Mesenchymal stem cell (in vitro differentiated cells and primary cell): ENCODE data around the gene CFAP73.
A peak's percentile ranks its signal among the peaks of the same experiment; 100 is the strongest.

Source experiments
- DNase-seq: peaks from one replicate; pipeline ENCODE4 v3.0.0-alpha.2; 2013
- H2AFZ ChIP-seq: one replicate; pipeline ENCODE4 v1.6.1; 2013; ENCODE audit warnings: low read depth, mild to moderate bottlenecking, control low read depth, inconsistent platforms, low read length, moderate library complexity
- H2AK5ac ChIP-seq: 2 replicates; pipeline ENCODE4 v1.6.1; 2013; ENCODE audit warnings: low read length, moderate library complexity, mild to moderate bottlenecking, inconsistent platforms; ENCODE audit not compliant: severe bottlenecking
- H2BK120ac ChIP-seq: one replicate; pipeline ENCODE4 v1.6.1; 2013; ENCODE audit warnings: low read depth, mild to moderate bottlenecking, inconsistent platforms, low read length, moderate library complexity
- H2BK12ac ChIP-seq, 2 experiments: one replicate each; pipeline ENCODE4 v1.6.1; 2013; ENCODE audit warnings: inconsistent platforms in 2 of 2, low read length in 2 of 2, mild to moderate bottlenecking in 2 of 2, moderate library complexity in 2 of 2, control low read depth in 1 of 2
- H2BK15ac ChIP-seq: one replicate; pipeline ENCODE4 v1.6.1; 2013; ENCODE audit warnings: mild to moderate bottlenecking, low read depth, inconsistent platforms; ENCODE audit not compliant: poor library complexity, severe bottlenecking
- H2BK5ac ChIP-seq: 2 replicates; pipeline ENCODE4 v1.6.1; 2013; ENCODE audit warnings: low read depth, mild to moderate bottlenecking, low read length, control low read depth, inconsistent platforms; ENCODE audit not compliant: poor library complexity, severe bottlenecking
- H3K14ac ChIP-seq, 2 experiments: one replicate each; pipeline ENCODE4 v1.6.1; 2013; ENCODE audit warnings: inconsistent platforms in 2 of 2, low read length in 2 of 2, control low read depth in 1 of 2, mild to moderate bottlenecking in 1 of 2, moderate library complexity in 1 of 2
- H3K18ac ChIP-seq, 2 experiments: one replicate each; pipeline ENCODE4 v1.6.1; 2013; ENCODE audit warnings: inconsistent platforms in 2 of 2, low read length in 2 of 2, control low read depth in 1 of 2, low read depth in 1 of 2, mild to moderate bottlenecking in 1 of 2
- H3K23ac ChIP-seq, 2 experiments: one replicate each; pipeline ENCODE4 v1.6.1; 2013; ENCODE audit warnings: inconsistent platforms in 2 of 2, low read length in 2 of 2, mild to moderate bottlenecking in 2 of 2, moderate library complexity in 2 of 2, control low read depth in 1 of 2
- H3K27ac ChIP-seq: 2 replicates; pipeline ENCODE4 v1.5.1; 2013; ENCODE audit warnings: mild to moderate bottlenecking, moderate library complexity, low read length, control low read depth, inconsistent platforms; ENCODE audit not compliant: poor library complexity, severe bottlenecking
- H3K27me3 ChIP-seq, 2 experiments: 2 replicates each; pipeline versions ENCODE4 v1.6.1 to v1.7.0; 2013; ENCODE audit warnings: low read length in 2 of 2, mild to moderate bottlenecking in 2 of 2, moderate library complexity in 2 of 2, control low read depth in 1 of 2, inconsistent platforms in 1 of 2; ENCODE audit not compliant: control insufficient read depth in 1 of 2, insufficient read depth in 1 of 2
- H3K36me3 ChIP-seq, 2 experiments: 2 replicates each; pipeline versions ENCODE4 v1.6.1 to v1.7.0; 2013; ENCODE audit warnings: low read length in 2 of 2, control low read depth in 1 of 2, inconsistent platforms in 1 of 2, low read depth in 1 of 2, mild to moderate bottlenecking in 1 of 2; ENCODE audit not compliant: insufficient read depth in 2 of 2, control insufficient read depth in 1 of 2
- H3K4ac ChIP-seq, 2 experiments: one replicate each; pipeline ENCODE4 v1.6.1; 2013; ENCODE audit warnings: inconsistent platforms in 2 of 2, low read length in 2 of 2, mild to moderate bottlenecking in 2 of 2, moderate library complexity in 2 of 2, control low read depth in 1 of 2, low read depth in 1 of 2
- H3K4me1 ChIP-seq: 2 replicates; pipeline ENCODE4 v1.6.1; 2013; ENCODE audit warnings: low read depth, low read length, control low read depth; ENCODE audit not compliant: control insufficient read depth, insufficient read depth
- H3K4me2 ChIP-seq: 2 replicates; pipeline ENCODE4 v1.6.1; 2013; ENCODE audit warnings: low read length, mild to moderate bottlenecking, inconsistent platforms; ENCODE audit not compliant: poor library complexity, severe bottlenecking
- H3K4me3 ChIP-seq, 2 experiments: 2 replicates each; pipeline versions ENCODE4 v1.5.1 to v1.7.0; 2013; ENCODE audit warnings: low read length in 2 of 2, mild to moderate bottlenecking in 2 of 2, control low read depth in 1 of 2, low read depth in 1 of 2; ENCODE audit not compliant: insufficient read depth in 1 of 2
- H3K79me1 ChIP-seq: replicated peaks from 2 replicates; pipeline ENCODE4 v1.6.1; 2013; ENCODE audit warnings: mild to moderate bottlenecking, control low read depth, low read length, inconsistent platforms; ENCODE audit not compliant: poor library complexity, severe bottlenecking
- H3K9ac ChIP-seq: 2 replicates; pipeline ENCODE4 v1.7.0; 2013; ENCODE audit warnings: mild to moderate bottlenecking, low read length, moderate library complexity
- H3K9me3 ChIP-seq: 2 replicates; pipeline ENCODE4 v1.7.0; 2013; ENCODE audit warnings: mild to moderate bottlenecking, low read length; ENCODE audit not compliant: control insufficient read depth
- H4K8ac ChIP-seq: one replicate; pipeline ENCODE4 v1.6.1; 2013; ENCODE audit warnings: inconsistent platforms, mild to moderate bottlenecking, low read length, moderate library complexity
- H4K91ac ChIP-seq: one replicate; pipeline ENCODE4 v1.6.1; 2013; ENCODE audit warnings: mild to moderate bottlenecking, low read length, inconsistent platforms
- WGBS: methylation state at CpG from one replicate; pipeline ENCODE4 v1.1.7; 2013; ENCODE audit warnings: mixed read lengths; 5-methylcytosine and 5-hydroxymethylcytosine counted together

The CFAP73 gene

GRCh38 chr12:113103756-113104450, 45.6 kb upstream of the CFAP73 start:
- Histone ChIP-seq H3K4ac (no peak overlapping the region), H3K4me2 (peak overlapping the region; percentile 7), H3K4me3 (no peak overlapping the region), H3K14ac (no peak overlapping the region), H2AFZ (no peak overlapping the region), H2BK12ac (no peak overlapping the region), H3K4me1 (peaks cover 8% of the 10 kb centered on the region), H2BK120ac (no peak overlapping the region), H4K8ac (no peak overlapping the region), H3K36me3 (no peaks in the 10 kb centered on the region), H3K23ac (peak overlapping the region in 1 of 2 experiments; percentile 55), H3K18ac (no peak overlapping the region), H3K27ac (no peak overlapping the region), H3K9me3 (no peaks in the 10 kb centered on the region), H3K9ac (no peak overlapping the region), H3K27me3 (peaks cover 46 to 59% of the 10 kb centered on the region in 2 experiments), H4K91ac (no peak overlapping the region), H2BK15ac (no peak overlapping the region), H3K79me1 (no peaks in the 10 kb centered on the region), H2BK5ac (no peak overlapping the region), H2AK5ac (no peak overlapping the region)
- no peak for DNase-seq
- 11% methylated on average over 36 of the region's 43 CpGs for WGBS

- H3K4me1 ChIP-seq, result peaks cover 8% of the 10 kb centered on the region
- H3K27me3 ChIP-seq, result peaks cover 40 to 56% of the 10 kb centered on the region in 2 experiments
- no peak overlapping the region for H2AK5ac ChIP-seq
- no peak overlapping the region for H3K4me3 ChIP-seq
- no peak overlapping the region for H2BK5ac ChIP-seq
- no peaks in the 10 kb centered on the region for H3K36me3 ChIP-seq
- H2BK15ac ChIP-seq, result no peak overlapping the region
- H2BK12ac ChIP-seq, result no peak overlapping the region
- DNase-seq, result no peak
- no peak overlapping the region for H3K23ac ChIP-seq
- no peaks in the 10 kb centered on the region for H3K79me1 ChIP-seq
- no peak overlapping the region for H3K4ac ChIP-seq
- H2AFZ ChIP-seq, result no peak overlapping the region
- H3K14ac ChIP-seq, result no peak overlapping the region
- no peak overlapping the region for H3K9ac ChIP-seq
- no peak overlapping the region for H3K18ac ChIP-seq
- 89% methylated on average over 13 of the region's 13 CpGs for WGBS
- no peak overlapping the region for H2BK120ac ChIP-seq
- H3K9me3 ChIP-seq, result no peaks in the 10 kb centered on the region
- no peak overlapping the region for H3K4me2 ChIP-seq
- H4K91ac ChIP-seq, result no peak overlapping the region
- H4K8ac ChIP-seq, result no peak overlapping the region
- H3K27ac ChIP-seq, result no peak overlapping the region
Measured at GRCh38 chr12:113104953-113105510, 44.5 kb upstream of the CFAP73 start.

GRCh38 chr12:113105606-113106271, 43.8 kb upstream of the CFAP73 start:
- no peak overlapping the region for H2BK12ac ChIP-seq
- H2BK15ac ChIP-seq, result no peak overlapping the region
- H3K14ac ChIP-seq, result no peak overlapping the region
- peaks cover 41 to 59% of the 10 kb centered on the region in 2 experiments for H3K27me3 ChIP-seq
- H3K27ac ChIP-seq, result no peak overlapping the region
- no peak overlapping the region for H3K18ac ChIP-seq
- H3K79me1 ChIP-seq, result no peaks in the 10 kb centered on the region
- 65% methylated on average over 12 of the region's 15 CpGs for WGBS
- H4K91ac ChIP-seq, result no peak overlapping the region
- no peak for DNase-seq
- H3K23ac ChIP-seq, result no peak overlapping the region
- H3K4me3 ChIP-seq, result no peak overlapping the region
- H4K8ac ChIP-seq, result no peak overlapping the region
- no peak overlapping the region for H3K4me2 ChIP-seq
- H3K4me1 ChIP-seq, result peaks cover 8% of the 10 kb centered on the region
- H3K4ac ChIP-seq, result no peak overlapping the region
- no peak overlapping the region for H2AK5ac ChIP-seq
- H2BK120ac ChIP-seq, result no peak overlapping the region
- H3K9ac ChIP-seq, result no peak overlapping the region
- H3K36me3 ChIP-seq, result no peaks in the 10 kb centered on the region
- H3K9me3 ChIP-seq, result no peaks in the 10 kb centered on the region
- H2AFZ ChIP-seq, result no peak overlapping the region
- no peak overlapping the region for H2BK5ac ChIP-seq

- Histone ChIP-seq H2BK5ac (no peak overlapping the region), H3K4ac (no peak overlapping the region), H3K18ac (no peak overlapping the region), H4K8ac (no peak overlapping the region), H4K91ac (no peak overlapping the region), H3K23ac (no peak overlapping the region), H2BK12ac (no peak overlapping the region), H3K4me2 (no peak overlapping the region), H2BK15ac (no peak overlapping the region), H3K14ac (no peak overlapping the region), H3K79me1 (no peaks in the 10 kb centered on the region), H2AFZ (no peak overlapping the region), H2BK120ac (no peak overlapping the region), H3K9ac (no peak overlapping the region), H3K36me3 (no peaks in the 10 kb centered on the region), H3K9me3 (no peaks in the 10 kb centered on the region), H3K27ac (no peak overlapping the region), H3K27me3 (peaks cover 46 to 63% of the 10 kb centered on the region in 2 experiments), H3K4me3 (no peak overlapping the region), H3K4me1 (peaks cover 8% of the 10 kb centered on the region), H2AK5ac (no peak overlapping the region)
- 68% methylated on average over 1 of the region's 1 CpG for WGBS
- no peak for DNase-seq
Measured at GRCh38 chr12:113106361-113106760, 43.2 kb upstream of the CFAP73 start.
